ENCODE results near the gene ZFP3. TPM values are rescaled to one million over a fixed set of nuclear protein-coding genes. Genes with fewer than 3 reads are reported as not detected.
"Not testable (repeated sequence)": the region's sequence is repeated elsewhere in the genome, so short reads cannot be mapped to it uniquely, and the experiment has no call there.

The ZFP3 gene
- total RNA-seq, 1 experiment from 2014 or later = not detected

- CTCF ChIA-PET; H3K27me3 Mint-ChIP-seq (ENCODE audit: insufficient read depth, unreplicated experiment); intact Hi-C loops (cut with micrococcal nuclease); H3K9me3 Mint-ChIP-seq (ENCODE audit: unreplicated experiment); H3K36me3 Mint-ChIP-seq (ENCODE audit: insufficient read depth, unreplicated experiment); DNase-seq (ENCODE audit: unreplicated experiment); H3K4me1 Mint-ChIP-seq (ENCODE audit: insufficient read depth, unreplicated experiment); H3K27ac Mint-ChIP-seq (ENCODE audit: low read depth, unreplicated experiment); H3K4me3 Mint-ChIP-seq (ENCODE audit: unreplicated experiment); POLR2A ChIA-PET; BruUV-seq (replicated peaks): not testable (repeated sequence)
Observed at GRCh38 chr17:5138198-5138544, 59.9 kb downstream of the ZFP3 start.

- TF ChIP-seq CTCF (IDR thresholded peaks at IDR 0.05; ENCODE audit: unreplicated experiment) = no peak
- no peaks in the 10 kb centered on the region for H3K4me1 Mint-ChIP-seq (ENCODE audit: insufficient read depth, unreplicated experiment)
- no peaks in the 10 kb centered on the region for H3K9me3 Mint-ChIP-seq (ENCODE audit: unreplicated experiment)
- H3K27ac Mint-ChIP-seq (ENCODE audit: low read depth, unreplicated experiment) = no peak overlapping the region
- H3K4me3 Mint-ChIP-seq (ENCODE audit: unreplicated experiment) = no peak overlapping the region
- no TSS peak for BruUV-seq (replicated peaks)
- POLR2A ChIA-PET = no interaction called here
- H3K36me3 Mint-ChIP-seq (ENCODE audit: insufficient read depth, unreplicated experiment) = no peaks in the 10 kb centered on the region
- DNase-seq (ENCODE audit: unreplicated experiment) = no peak
- H3K27me3 Mint-ChIP-seq (ENCODE audit: insufficient read depth, unreplicated experiment) = no peaks in the 10 kb centered on the region
- intact Hi-C loops (cut with micrococcal nuclease) = no loop called here
- CTCF ChIA-PET = no interaction called here
Observed at GRCh38 chr17:5138616-5139457, 60.6 kb downstream of the ZFP3 start.

DNA sequence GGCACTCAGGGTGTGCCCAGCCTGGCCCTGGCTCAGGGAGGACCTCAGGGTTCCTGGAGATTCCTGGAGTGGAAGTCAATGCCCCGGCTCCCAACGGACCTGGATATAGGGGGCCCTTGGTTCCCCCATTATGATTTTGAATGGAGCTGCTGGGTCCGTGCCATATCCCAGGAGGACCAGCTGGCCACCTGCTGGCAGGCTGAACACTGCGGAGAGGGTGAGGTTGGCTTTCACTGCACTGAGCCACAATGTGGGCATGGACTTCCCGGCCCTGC is 61.1 kb downstream of the ZFP3 start:
- no peaks in the 10 kb centered on the region for H3K9me3 Mint-ChIP-seq (ENCODE audit: unreplicated experiment)
- POLR2A ChIA-PET = no interaction called here
- intact Hi-C loops (cut with micrococcal nuclease) = no loop called here
- no peaks in the 10 kb centered on the region for H3K27me3 Mint-ChIP-seq (ENCODE audit: insufficient read depth, unreplicated experiment)
- CTCF ChIA-PET = no interaction called here
- BruUV-seq (replicated peaks) = no TSS peak
- no peak for DNase-seq (ENCODE audit: unreplicated experiment)
- H3K4me3 Mint-ChIP-seq (ENCODE audit: unreplicated experiment) = no peak overlapping the region
- no peaks in the 10 kb centered on the region for H3K4me1 Mint-ChIP-seq (ENCODE audit: insufficient read depth, unreplicated experiment)
- no peak for TF ChIP-seq CTCF (IDR thresholded peaks at IDR 0.05; ENCODE audit: unreplicated experiment)
- H3K36me3 Mint-ChIP-seq (ENCODE audit: insufficient read depth, unreplicated experiment) = no peaks in the 10 kb centered on the region
- no peak overlapping the region for H3K27ac Mint-ChIP-seq (ENCODE audit: low read depth, unreplicated experiment)

GRCh38 chr17:5142877-5143276 is 64.6 kb downstream of the ZFP3 start:
- BruUV-seq (replicated peaks); intact Hi-C loops (cut with micrococcal nuclease); H3K4me3 Mint-ChIP-seq (ENCODE audit: unreplicated experiment); H3K9me3 Mint-ChIP-seq (ENCODE audit: unreplicated experiment); DNase-seq (ENCODE audit: unreplicated experiment); POLR2A ChIA-PET; H3K36me3 Mint-ChIP-seq (ENCODE audit: insufficient read depth, unreplicated experiment); H3K27ac Mint-ChIP-seq (ENCODE audit: low read depth, unreplicated experiment); H3K4me1 Mint-ChIP-seq (ENCODE audit: insufficient read depth, unreplicated experiment): not testable (repeated sequence)
- H3K27me3 Mint-ChIP-seq (ENCODE audit: insufficient read depth, unreplicated experiment) = peaks cover 20% of the 10 kb centered on the region
- CTCF ChIA-PET = interaction anchor here (0.6 kb wide), 1 partner anchor 11 kb away, joined by 3 read pairs; no protein-coding TSS in a partner anchor

Other genes with a start within 250 kb of the ZFP3 start
- 106 and 124 TPM in 2 replicates for gene MINK1, start 245.1 kb upstream of the ZFP3 start, total RNA-seq (2022)
- 3.6 and 4.3 TPM in 2 replicates for gene C17orf107, start 178.9 kb upstream of the ZFP3 start, total RNA-seq (2022)
- gene CHRNE, start 175.4 kb upstream of the ZFP3 start, total RNA-seq (2022) = not detected in 2 replicates
- gene GP1BA, start 146.2 kb upstream of the ZFP3 start, total RNA-seq (2022) = not detected in 2 replicates
- 46.8 and 54.5 TPM in 2 replicates for gene SLC25A11, start 138.4 kb upstream of the ZFP3 start, total RNA-seq (2022)
- 100.0 and 109 TPM in 2 replicates for gene RNF167, start 138.2 kb upstream of the ZFP3 start, total RNA-seq (2022)
- gene PFN1, start 129.9 kb upstream of the ZFP3 start, total RNA-seq (2022) = 1,010 and 1,106 TPM in 2 replicates
- gene ENO3, start 127.3 kb upstream of the ZFP3 start, total RNA-seq (2022) = 19.0 and 20.2 TPM in 2 replicates
- 112 and 151 TPM in 2 replicates for gene SPAG7, start 110.7 kb upstream of the ZFP3 start, total RNA-seq (2022)
- 126 and 154 TPM in 2 replicates for gene CAMTA2, start 90.8 kb upstream of the ZFP3 start, total RNA-seq (2022)
- 0.44 and 0.49 TPM in 2 replicates for gene INCA1, start 80.9 kb upstream of the ZFP3 start, total RNA-seq (2022)
- 84.8 and 100 TPM in 2 replicates for gene KIF1C, start 80.5 kb upstream of the ZFP3 start, total RNA-seq (2022)
- gene SLC52A1, start 43.0 kb upstream of the ZFP3 start, total RNA-seq (2022) = not detected in 2 replicates
- gene ZNF232, start 33.4 kb downstream of the ZFP3 start, total RNA-seq (2022) = 8.8 and 11.6 TPM in 2 replicates
- gene USP6, start 37.6 kb downstream of the ZFP3 start, total RNA-seq (2022) = 0.10 TPM in 1 of 2 replicates, not detected in the other
- 1.9 TPM in 2 replicates for gene ZNF594, start 113.4 kb downstream of the ZFP3 start, total RNA-seq (2022)
- gene SCIMP, start 156.4 kb downstream of the ZFP3 start, total RNA-seq (2022) = not detected in 2 replicates
- gene RABEP1, start 203.8 kb downstream of the ZFP3 start, total RNA-seq (2022) = 49.5 and 50.1 TPM in 2 replicates

Data from MCF 10A (cell line).